GM19099 (cell line): ENCODE results near the gene NSD2.

Experiments used
- POLR2A ChIP-seq: IDR thresholded peaks from 3 replicates; pipeline ENCODE4 v1.6.1; 2011; ENCODE audit warnings: low read depth; ENCODE audit not compliant: insufficient read length; ENCODE audit errors: extremely low read depth

The NSD2 gene

GRCh38 chr4:1834047-1834775 is 37.0 kb upstream of the NSD2 start:
- no peak for TF ChIP-seq POLR2A

DNA sequence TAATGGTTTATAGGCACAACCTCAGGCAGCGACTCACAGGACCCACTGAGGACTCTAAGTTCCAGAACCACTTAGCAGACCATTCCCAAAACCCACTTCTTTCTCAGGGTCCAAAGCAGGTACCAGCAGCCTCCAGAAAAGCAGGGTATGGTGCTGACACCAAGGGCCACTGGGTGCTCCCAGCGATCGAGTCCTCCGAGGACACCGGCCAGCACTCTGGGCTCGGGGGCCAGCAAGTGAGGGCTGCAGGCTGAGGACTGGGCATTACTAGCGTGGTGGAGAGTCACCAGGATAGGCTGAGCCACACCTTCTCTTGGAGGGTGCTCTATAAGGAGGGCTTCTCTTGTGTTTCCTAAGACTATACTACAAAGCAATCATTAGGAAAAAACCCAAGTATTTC is 34.5 kb upstream of the NSD2 start:
- TF ChIP-seq POLR2A: no peak

DNA sequence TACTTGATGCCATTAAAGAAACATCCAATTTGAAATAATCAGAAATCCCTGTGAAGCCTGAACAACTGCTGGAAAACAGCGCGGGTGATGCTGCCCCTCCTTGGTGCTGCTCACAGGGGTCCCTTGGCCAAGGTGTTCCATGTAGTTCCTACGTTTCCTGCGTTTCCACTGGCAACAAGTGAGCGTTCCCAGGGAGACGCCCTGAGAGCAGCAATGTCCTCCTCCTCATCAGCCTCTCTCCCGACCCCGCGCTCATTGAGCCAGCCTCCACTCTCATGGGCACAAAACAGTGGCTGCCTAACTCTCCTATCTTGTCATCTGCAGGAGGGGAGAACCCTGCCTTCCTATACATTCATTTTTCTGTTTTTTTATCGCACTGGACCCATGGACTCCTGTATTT is 34.1 kb upstream of the NSD2 start:
- no peak for TF ChIP-seq POLR2A

GRCh38 chr4:1839282-1839681 is 31.9 kb upstream of the NSD2 start:
- TF ChIP-seq POLR2A: no peak

DNA sequence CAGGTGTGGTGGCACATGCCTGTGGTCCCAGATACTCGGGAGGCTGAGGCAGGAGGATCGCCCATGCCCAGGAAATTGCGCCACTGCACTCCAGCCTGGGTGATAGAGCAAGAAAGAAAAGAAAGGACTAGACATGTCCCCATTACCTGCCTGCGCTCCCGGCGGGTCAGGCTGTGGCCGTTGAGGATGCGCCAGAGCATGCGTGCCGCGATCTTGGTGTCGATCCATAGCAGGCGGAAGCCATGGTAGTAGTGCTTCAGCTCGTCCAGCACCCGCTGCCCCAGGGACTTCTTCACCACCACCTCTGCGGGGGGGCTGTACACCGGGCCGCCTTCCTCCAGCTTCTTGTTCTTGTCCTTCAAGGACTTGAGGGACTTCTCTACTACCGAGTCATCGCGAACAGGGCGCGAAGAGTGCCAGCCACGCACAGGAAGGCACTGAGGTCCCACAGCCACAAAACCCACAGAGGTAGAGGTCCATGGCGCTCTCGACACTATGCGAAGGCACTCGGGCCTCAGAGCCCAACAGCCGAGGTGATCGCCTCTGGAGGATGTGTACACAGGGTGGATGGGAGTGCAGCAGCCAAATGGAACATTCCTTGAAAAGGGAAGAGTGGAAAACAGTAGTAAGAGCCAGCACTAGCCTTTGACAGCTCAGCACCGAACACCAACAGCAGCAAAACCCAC is 29.8 kb upstream of the NSD2 start:
- TF ChIP-seq POLR2A: no peak

DNA sequence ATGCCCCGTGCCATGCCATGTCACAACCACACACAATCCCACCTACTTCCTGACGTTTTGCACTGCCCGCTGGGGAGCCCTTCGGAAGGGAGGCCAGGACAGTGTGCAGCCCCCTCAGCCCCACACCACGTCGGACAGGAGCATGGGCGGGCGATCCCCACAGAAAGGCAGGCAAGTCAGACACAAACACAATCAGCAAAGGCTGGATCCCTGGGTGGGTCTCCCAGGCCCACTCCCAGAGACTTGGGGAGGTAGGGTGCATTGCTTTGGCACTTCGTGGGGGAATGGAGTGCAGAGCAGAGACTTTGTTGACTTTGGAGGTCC is 29.3 kb upstream of the NSD2 start:
- TF ChIP-seq POLR2A: no peak

GRCh38 chr4:1842339-1842895 is 28.8 kb upstream of the NSD2 start:
- TF ChIP-seq POLR2A: no peak

GRCh38 chr4:1842993-1843448 is 28.2 kb upstream of the NSD2 start:
- no peak for TF ChIP-seq POLR2A

DNA sequence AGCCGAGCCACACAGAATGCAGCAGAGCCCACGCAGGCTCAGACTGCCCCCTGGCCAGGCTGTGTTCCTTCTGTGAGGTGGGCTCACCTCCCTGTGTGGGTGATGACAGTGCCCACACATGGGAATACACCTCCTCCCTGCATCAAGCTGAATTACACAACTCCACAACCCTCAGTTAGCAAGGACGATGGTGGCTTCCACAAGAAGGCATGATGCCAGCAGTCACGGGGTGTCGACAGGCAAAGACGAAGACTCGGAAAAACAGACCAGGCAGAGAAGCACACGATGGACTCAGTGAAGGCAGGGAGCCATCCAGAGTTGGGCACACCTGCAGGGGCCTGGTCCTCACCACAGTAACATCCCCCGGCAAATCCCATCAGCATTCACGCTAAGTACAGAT is 27.3 kb upstream of the NSD2 start:
- no peak for TF ChIP-seq POLR2A

DNA sequence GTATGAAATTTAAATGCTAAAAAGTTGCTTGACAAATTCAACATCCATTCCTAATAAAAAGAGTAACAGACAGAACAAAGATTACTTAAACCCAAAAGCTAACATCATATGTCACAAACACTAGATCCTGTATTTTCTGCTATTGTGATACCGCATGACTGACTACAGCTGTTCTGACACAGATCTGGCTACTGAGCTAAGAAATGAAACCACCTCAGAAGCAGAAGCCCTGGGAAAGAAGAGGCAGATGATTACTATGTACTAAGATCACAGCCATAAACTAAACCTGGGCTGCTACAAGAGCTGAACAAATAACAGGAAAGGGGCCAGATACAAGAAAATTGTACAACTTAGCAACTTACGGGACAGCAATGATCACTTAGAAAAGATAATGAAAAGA is 24.6 kb upstream of the NSD2 start:
- TF ChIP-seq POLR2A: no peak

GRCh38 chr4:1850276-1850675 is 20.9 kb upstream of the NSD2 start:
- TF ChIP-seq POLR2A: no peak

DNA sequence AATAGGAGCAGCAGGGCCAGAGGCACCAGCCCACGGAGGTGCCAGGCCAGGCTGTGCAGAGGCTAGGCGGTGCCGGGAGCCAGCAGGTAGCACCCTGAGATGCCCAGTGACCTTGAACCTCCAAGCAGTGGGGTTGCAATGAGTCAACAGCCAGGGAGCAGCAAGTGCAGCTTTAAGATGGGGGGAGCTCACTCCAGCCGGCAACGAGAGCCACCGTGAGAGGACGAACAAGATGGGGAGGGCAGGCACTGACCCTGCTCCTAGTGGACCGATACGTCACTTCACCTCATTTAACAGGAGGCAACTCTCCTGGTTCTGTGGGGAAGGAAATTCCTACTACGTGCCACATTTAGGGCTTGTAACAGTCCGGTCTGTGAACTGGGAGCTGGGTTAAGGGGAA is 20.0 kb upstream of the NSD2 start:
- TF ChIP-seq POLR2A: no peak

- TF ChIP-seq POLR2A: no peak
These were observed 19.4 kb upstream of the NSD2 start for GRCh38 chr4:1851575-1852410.

- TF ChIP-seq POLR2A: no peak
These were observed 18.1 kb upstream of the NSD2 start for GRCh38 chr4:1852904-1853623.

DNA sequence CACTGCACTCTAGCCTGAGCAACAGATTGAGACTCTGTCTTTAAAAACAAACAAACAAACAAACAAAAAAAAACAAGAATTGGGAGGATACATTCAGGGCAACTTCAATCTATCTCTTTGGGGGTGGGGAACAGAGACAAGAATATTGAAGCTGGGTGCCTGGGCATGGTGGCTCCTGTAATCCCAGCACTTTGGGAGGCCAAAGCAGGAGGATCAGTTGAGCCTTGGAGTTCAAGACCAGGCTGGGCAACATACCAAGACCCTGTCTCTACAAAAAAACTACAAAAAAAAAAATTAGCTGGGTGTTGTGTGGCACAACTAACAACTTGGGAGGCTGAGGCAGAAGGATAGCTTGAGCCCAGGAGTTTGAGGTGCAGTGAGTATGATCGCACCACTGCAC is 16.4 kb upstream of the NSD2 start:
- TF ChIP-seq POLR2A: no peak
